OCI-LY7 (cell line): Measurements from ENCODE around the gene PTH2. TPM values are rescaled to one million over a fixed set of nuclear protein-coding genes. Genes with fewer than 3 reads are reported as not detected.

ENCODE experiments used
- total RNA-seq, 2 experiments: library from RNA; depleted of rRNA in 1 of 2; stranded (reverse); fragments of >200 nt in 1 of 2; shearing (Covaris generic) in 1 of 2; gene quantifications; 2 replicates each; pipeline ENCODE4 v1.2.3, GENCODE V29; 2014 to 2022

Gene PTH2
- total RNA-seq, 2 experiments from 2014 or later: 0.66 to 1.7 TPM

Other genes starting within 250 kb of the PTH2 start
- gene SLC6A16, start 98.2 kb downstream of the PTH2 start, total RNA-seq (2014; rRNA removed; shearing (Covaris generic)): 2.5 and 2.8 TPM in 2 replicates
- gene SLC6A16, start 98.2 kb downstream of the PTH2 start, total RNA-seq (2022): 15.8 and 21.7 TPM in 2 replicates
- gene CD37, start 88.0 kb downstream of the PTH2 start, total RNA-seq (2014; rRNA removed; shearing (Covaris generic)): 170 and 219 TPM in 2 replicates
- 279 and 352 TPM in 2 replicates for gene CD37, start 88.0 kb downstream of the PTH2 start, total RNA-seq (2022)
- gene TEAD2, start 61.0 kb downstream of the PTH2 start, total RNA-seq (2014; rRNA removed; shearing (Covaris generic)): 5.3 and 7.4 TPM in 2 replicates
- gene TEAD2, start 61.0 kb downstream of the PTH2 start, total RNA-seq (2022): 4.9 and 7.6 TPM in 2 replicates
- gene DKKL1, start 59.6 kb downstream of the PTH2 start, total RNA-seq (2014; rRNA removed; shearing (Covaris generic)): 0.15 and 0.63 TPM in 2 replicates
- 0.61 and 0.79 TPM in 2 replicates for gene DKKL1, start 59.6 kb downstream of the PTH2 start, total RNA-seq (2022)
- 12.0 and 15.9 TPM in 2 replicates for gene KASH5, start 35.2 kb downstream of the PTH2 start, total RNA-seq (2014; rRNA removed; shearing (Covaris generic))
- 16.3 and 19.4 TPM in 2 replicates for gene KASH5, start 35.2 kb downstream of the PTH2 start, total RNA-seq (2022)
- gene GFY, start 1.9 kb upstream of the PTH2 start, total RNA-seq (2014; rRNA removed; shearing (Covaris generic)): not detected in 2 replicates
- gene GFY, start 1.9 kb upstream of the PTH2 start, total RNA-seq (2022): not detected in 2 replicates
- 0.13 and 1.3 TPM in 2 replicates for gene SLC17A7, start 18.1 kb upstream of the PTH2 start, total RNA-seq (2014; rRNA removed; shearing (Covaris generic))
- gene SLC17A7, start 18.1 kb upstream of the PTH2 start, total RNA-seq (2022): 1.3 and 1.5 TPM in 2 replicates
- gene PIH1D1, start 28.4 kb upstream of the PTH2 start, total RNA-seq (2014; rRNA removed; shearing (Covaris generic)): 114 and 117 TPM in 2 replicates
- 93.2 and 95.5 TPM in 2 replicates for gene PIH1D1, start 28.4 kb upstream of the PTH2 start, total RNA-seq (2022)
- gene ALDH16A1, start 29.8 kb upstream of the PTH2 start, total RNA-seq (2014; rRNA removed; shearing (Covaris generic)): 39.5 and 55.4 TPM in 2 replicates
- 26.0 and 30.6 TPM in 2 replicates for gene ALDH16A1, start 29.8 kb upstream of the PTH2 start, total RNA-seq (2022)
- gene FLT3LG, start 50.8 kb upstream of the PTH2 start, total RNA-seq (2014; rRNA removed; shearing (Covaris generic)): 8.2 and 10.1 TPM in 2 replicates
- gene FLT3LG, start 50.8 kb upstream of the PTH2 start, total RNA-seq (2022): 8.4 and 11.7 TPM in 2 replicates
- 6,720 and 8,461 TPM in 2 replicates for gene RPL13A, start 64.2 kb upstream of the PTH2 start, total RNA-seq (2014; rRNA removed; shearing (Covaris generic))
- gene RPL13A, start 64.2 kb upstream of the PTH2 start, total RNA-seq (2022): 2,999 and 3,606 TPM in 2 replicates
- gene RPS11, start 73.0 kb upstream of the PTH2 start, total RNA-seq (2014; rRNA removed; shearing (Covaris generic)): 6,180 and 6,539 TPM in 2 replicates
- 2,366 and 2,673 TPM in 2 replicates for gene RPS11, start 73.0 kb upstream of the PTH2 start, total RNA-seq (2022)
- gene FCGRT, start 89.2 kb upstream of the PTH2 start, total RNA-seq (2014; rRNA removed; shearing (Covaris generic)): 19.4 and 20.9 TPM in 2 replicates
- gene FCGRT, start 89.2 kb upstream of the PTH2 start, total RNA-seq (2022): 10.7 and 11.6 TPM in 2 replicates
- gene RCN3, start 104.6 kb upstream of the PTH2 start, total RNA-seq (2014; rRNA removed; shearing (Covaris generic)): 0.77 and 1.4 TPM in 2 replicates
- 1.3 and 2.1 TPM in 2 replicates for gene RCN3, start 104.6 kb upstream of the PTH2 start, total RNA-seq (2022)
- 74.7 and 84.0 TPM in 2 replicates for gene NOSIP, start 157.1 kb upstream of the PTH2 start, total RNA-seq (2014; rRNA removed; shearing (Covaris generic))
- 35.1 and 42.7 TPM in 2 replicates for gene NOSIP, start 157.1 kb upstream of the PTH2 start, total RNA-seq (2022)
- gene PRRG2, start 157.9 kb upstream of the PTH2 start, total RNA-seq (2014; rRNA removed; shearing (Covaris generic)): 2.7 and 4.7 TPM in 2 replicates
- gene PRRG2, start 157.9 kb upstream of the PTH2 start, total RNA-seq (2022): 2.4 TPM in 2 replicates
- gene PRR12, start 167.7 kb upstream of the PTH2 start, total RNA-seq (2014; rRNA removed; shearing (Covaris generic)): 5.1 and 6.5 TPM in 2 replicates
- 32.8 and 40.0 TPM in 2 replicates for gene PRR12, start 167.7 kb upstream of the PTH2 start, total RNA-seq (2022)
- gene RRAS, start 216.7 kb upstream of the PTH2 start, total RNA-seq (2014; rRNA removed; shearing (Covaris generic)): 3.4 and 4.7 TPM in 2 replicates
- 5.4 and 5.5 TPM in 2 replicates for gene RRAS, start 216.7 kb upstream of the PTH2 start, total RNA-seq (2022)
- gene SCAF1, start 218.8 kb upstream of the PTH2 start, total RNA-seq (2014; rRNA removed; shearing (Covaris generic)): 12.4 and 15.0 TPM in 2 replicates
- 43.4 and 44.0 TPM in 2 replicates for gene SCAF1, start 218.8 kb upstream of the PTH2 start, total RNA-seq (2022)
- 116 and 117 TPM in 2 replicates for gene IRF3, start 242.4 kb upstream of the PTH2 start, total RNA-seq (2014; rRNA removed; shearing (Covaris generic))
- 96.6 and 98.5 TPM in 2 replicates for gene IRF3, start 242.4 kb upstream of the PTH2 start, total RNA-seq (2022)
- 38.9 and 41.3 TPM in 2 replicates for gene BCL2L12, start 242.5 kb upstream of the PTH2 start, total RNA-seq (2014; rRNA removed; shearing (Covaris generic))
- gene BCL2L12, start 242.5 kb upstream of the PTH2 start, total RNA-seq (2022): 65.4 and 75.5 TPM in 2 replicates